ENCODE results near the gene HPSE.

DNA sequence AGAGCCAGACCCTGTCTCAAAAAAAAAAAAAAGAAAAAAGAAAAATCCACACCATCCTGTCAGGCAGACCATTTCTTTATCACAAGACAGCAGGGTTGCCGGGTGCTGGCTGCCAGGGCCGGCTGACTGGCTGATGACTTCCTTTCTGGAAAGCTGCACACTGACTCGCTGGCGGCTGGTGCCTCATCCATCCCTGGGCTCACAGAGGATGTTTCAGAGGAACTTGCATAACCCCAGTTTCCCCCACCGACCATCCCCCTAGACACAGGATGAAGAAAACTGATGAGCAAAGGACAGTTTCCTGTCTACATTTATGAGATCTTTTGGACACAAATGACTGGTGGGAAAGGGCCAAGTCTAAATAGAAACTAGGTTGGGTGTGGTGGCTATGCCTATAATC, 14.1 kb downstream of the HPSE start:
- TF ChIP-seq, protein P1, sequence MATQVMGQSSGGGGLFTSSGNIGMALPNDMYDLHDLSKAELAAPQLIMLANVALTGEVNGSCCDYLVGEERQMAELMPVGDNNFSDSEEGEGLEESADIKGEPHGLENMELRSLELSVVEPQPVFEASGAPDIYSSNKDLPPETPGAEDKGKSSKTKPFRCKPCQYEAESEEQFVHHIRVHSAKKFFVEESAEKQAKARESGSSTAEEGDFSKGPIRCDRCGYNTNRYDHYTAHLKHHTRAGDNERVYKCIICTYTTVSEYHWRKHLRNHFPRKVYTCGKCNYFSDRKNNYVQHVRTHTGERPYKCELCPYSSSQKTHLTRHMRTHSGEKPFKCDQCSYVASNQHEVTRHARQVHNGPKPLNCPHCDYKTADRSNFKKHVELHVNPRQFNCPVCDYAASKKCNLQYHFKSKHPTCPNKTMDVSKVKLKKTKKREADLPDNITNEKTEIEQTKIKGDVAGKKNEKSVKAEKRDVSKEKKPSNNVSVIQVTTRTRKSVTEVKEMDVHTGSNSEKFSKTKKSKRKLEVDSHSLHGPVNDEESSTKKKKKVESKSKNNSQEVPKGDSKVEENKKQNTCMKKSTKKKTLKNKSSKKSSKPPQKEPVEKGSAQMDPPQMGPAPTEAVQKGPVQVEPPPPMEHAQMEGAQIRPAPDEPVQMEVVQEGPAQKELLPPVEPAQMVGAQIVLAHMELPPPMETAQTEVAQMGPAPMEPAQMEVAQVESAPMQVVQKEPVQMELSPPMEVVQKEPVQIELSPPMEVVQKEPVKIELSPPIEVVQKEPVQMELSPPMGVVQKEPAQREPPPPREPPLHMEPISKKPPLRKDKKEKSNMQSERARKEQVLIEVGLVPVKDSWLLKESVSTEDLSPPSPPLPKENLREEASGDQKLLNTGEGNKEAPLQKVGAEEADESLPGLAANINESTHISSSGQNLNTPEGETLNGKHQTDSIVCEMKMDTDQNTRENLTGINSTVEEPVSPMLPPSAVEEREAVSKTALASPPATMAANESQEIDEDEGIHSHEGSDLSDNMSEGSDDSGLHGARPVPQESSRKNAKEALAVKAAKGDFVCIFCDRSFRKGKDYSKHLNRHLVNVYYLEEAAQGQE (IDR thresholded peaks at IDR 0.05; ENCODE audit: borderline replicate concordance): no peak
- TF ChIP-seq, protein P1 (CRISPR knock-in tag; IDR thresholded peaks at IDR 0.05; ENCODE audit: low read depth): no peak
- TF ChIP-seq SIN3A (IDR thresholded peaks at IDR 0.05; ENCODE audit: borderline replicate concordance in 2 of 2, control insufficient read depth in 1 of 2, low read depth in 2 of 2, low read length in 2 of 2) (no peak), ZBTB8A (IDR thresholded peaks at IDR 0.05; ENCODE audit: partially characterized antibody) (no peak), NR2C2 (CRISPR knock-in tag; IDR thresholded peaks at IDR 0.05) (no peak), NR2C2 (tag; IDR thresholded peaks at IDR 0.05) (no peak), NFE2L1 (tag; IDR thresholded peaks at IDR 0.05; ENCODE audit: borderline replicate concordance, low read depth) (no peak)

Measured in K562 (cell line).